Renal cortex interstitium (tissue), 11 donors: ENCODE results near the gene LILRB2. TPM values are rescaled to one million over a fixed set of nuclear protein-coding genes. Genes with fewer than 3 reads are reported as not detected.
"Not testable (repeated sequence)": the region's sequence is repeated elsewhere in the genome, so short reads cannot be mapped to it uniquely, and the experiment has no call there.

Experiments
- DNase-seq, 11 donors: peaks; one replicate each; pipeline ENCODE4 v3.0.0-alpha.2; 2013; ENCODE audit warnings: low read depth in 9 of 11, low spot score in 4 of 11; ENCODE audit errors: extremely low read depth in 1 of 11
- polyA plus RNA-seq, 3 donors: library from polyadenylated mRNA; unstranded; fragments of 120-200 nt; gene quantifications; one replicate each; pipeline ENCODE4 v1.2.1, GENCODE V29; 2013; ENCODE audit not compliant: insufficient read length in 3 of 3

The LILRB2 gene
- polyA plus RNA-seq, 3 donors, result 0.84 to 2.8 (median 1.7) TPM

GRCh38 chr19:54310543-54310942, 29.6 kb upstream of the LILRB2 start:
- no peak for DNase-seq

GRCh38 chr19:54309811-54310210, 28.9 kb upstream of the LILRB2 start:
- no peak for DNase-seq

GRCh38 chr19:54307389-54308020, 26.6 kb upstream of the LILRB2 start:
- DNase-seq, result no peak

- DNase-seq, result no peak
Measured at GRCh38 chr19:54305141-54305540, 24.2 kb upstream of the LILRB2 start.

GRCh38 chr19:54302257-54302656, 21.3 kb upstream of the LILRB2 start:
- no peak for DNase-seq

- DNase-seq, result no peak
Measured at GRCh38 chr19:54299515-54299914, 18.6 kb upstream of the LILRB2 start.

GRCh38 chr19:54299126-54299498, 18.2 kb upstream of the LILRB2 start:
- DNase-seq, result no peak

GRCh38 chr19:54298357-54299125, 17.6 kb upstream of the LILRB2 start:
- DNase-seq, result no peak

- DNase-seq, result no peak
Measured at GRCh38 chr19:54297759-54298305, 16.9 kb upstream of the LILRB2 start.

GRCh38 chr19:54294539-54294938, 13.6 kb upstream of the LILRB2 start:
- no peak for DNase-seq

GRCh38 chr19:54289160-54289559, 8.2 kb upstream of the LILRB2 start:
- not testable (repeated sequence) for DNase-seq

GRCh38 chr19:54287456-54287855, 6.5 kb upstream of the LILRB2 start:
- DNase-seq, result no peak

- DNase-seq, result not testable (repeated sequence)
Measured at GRCh38 chr19:54286283-54286682, 5.4 kb upstream of the LILRB2 start.

GRCh38 chr19:54285427-54286056, 4.6 kb upstream of the LILRB2 start:
- not testable (repeated sequence) for DNase-seq

GRCh38 chr19:54282686-54283470, 2.0 kb upstream of the LILRB2 start:
- no peak for DNase-seq

GRCh38 chr19:54281729-54282075, 792 bp upstream of the LILRB2 start:
- not testable (repeated sequence) for DNase-seq

- not testable (repeated sequence) for DNase-seq
Measured at GRCh38 chr19:54280441-54280840, 469 bp downstream of the LILRB2 start.

- DNase-seq, result not testable (repeated sequence)
Measured at GRCh38 chr19:54280025-54280424, 885 bp downstream of the LILRB2 start.

- DNase-seq, result no peak
Measured at GRCh38 chr19:54279406-54279962, 1.4 kb downstream of the LILRB2 start.
